HepG2 (cell line): ENCODE data around the gene HABP2.

ENCODE experiments used
- CTCF ChIP-seq: sonication (generic); formaldehyde crosslinking; IDR thresholded peaks from 2 replicates; pipeline ENCODE4 v1.5.0; 2020; ENCODE audit warnings: mild to moderate bottlenecking, missing genetic modification reagents, moderate library complexity
- POLR2A ChIP-seq, 2 experiments: IDR thresholded peaks; 2 replicates each; pipeline ENCODE4 v1.6.1; 2011; ENCODE audit warnings: low read depth in 2 of 2, low read length in 2 of 2, mild to moderate bottlenecking in 1 of 2, moderate library complexity in 1 of 2; ENCODE audit not compliant: insufficient read depth in 1 of 2
- ZBTB1 ChIP-seq: sonication (generic); formaldehyde crosslinking; IDR thresholded peaks from 2 replicates; pipeline ENCODE4 v1.4.0; 2020; ENCODE audit warnings: missing genetic modification reagents, borderline replicate concordance
- ZKSCAN5 ChIP-seq: sonication (generic); formaldehyde crosslinking; IDR thresholded peaks from 2 replicates; pipeline ENCODE4 v1.5.1; 2020; ENCODE audit warnings: mild to moderate bottlenecking, missing genetic modification reagents
- ZNF274 ChIP-seq: sonication (generic); formaldehyde crosslinking; IDR thresholded peaks from 2 replicates; pipeline ENCODE4 v1.5.1; 2020; ENCODE audit warnings: mild to moderate bottlenecking, missing genetic modification reagents

GRCh38 chr10:113628607-113629153 lies 75.8 kb downstream of the HABP2 start:
- TF ChIP-seq CTCF (CRISPR knock-in tag): no peak
- TF ChIP-seq POLR2A (IDR thresholded peaks at IDR 0.05; ENCODE audit: insufficient read depth in 1 of 2, low read depth in 2 of 2, low read length in 2 of 2): no peak
- no peak for TF ChIP-seq ZNF274 (CRISPR knock-in tag)
- no peak for TF ChIP-seq ZKSCAN5 (CRISPR knock-in tag)
- no peak for TF ChIP-seq ZBTB1 (CRISPR knock-in tag)
